Endothelial cell of umbilical vein (primary cell): ENCODE data around the gene FBXO44. TPM values are rescaled to one million over a fixed set of nuclear protein-coding genes. Genes with fewer than 3 reads are reported as not detected.

Source experiments
- BruUV-seq: library from RNA; stranded (reverse); fragments of 400-500 nt; replicated peaks from 2 replicates; lab custom pipeline; 2021; lab: Mats Ljungman, UMichigan
- CTCF ChIA-PET: fragments of 300-600, 350-600 bp; sonication (Branson Sonifier 250); formaldehyde crosslinking; loops from one replicate; lab custom pipeline; 2021; ENCODE audit warnings: antibody characterized with exemption, inconsistent platforms; lab: Charles Lee
- POLR2A ChIA-PET: fragments of 300-600, 350-600 bp; sonication (Branson Sonifier 250); formaldehyde crosslinking; loops from one replicate; lab custom pipeline; 2021; ENCODE audit warnings: antibody characterized with exemption, inconsistent platforms; lab: Charles Lee
- DNase-seq: peaks from one replicate; pipeline ENCODE4 v3.0.0-alpha.2; 2011; ENCODE audit warnings: low read depth, low spot score
- FAIRE-seq: peaks from 2 replicates; lab custom pipeline; 2011; peaks lifted over from hg19 to GRCh38; lab: Jason Lieb, UNC
- H2AFZ ChIP-seq: 2 replicates; pipeline ENCODE4 v1.6.0; 2012; ENCODE audit warnings: low read depth, low read length, control low read depth, inconsistent platforms
- H3K27ac ChIP-seq: 2 replicates; pipeline ENCODE4 v1.5.1; 2011; ENCODE audit warnings: low read depth, mild to moderate bottlenecking, control low read depth, low read length, moderate library complexity; ENCODE audit not compliant: insufficient read depth
- H3K27me3 ChIP-seq, 2 experiments: 2 replicates each; pipeline versions ENCODE4 v1.6.0 to v1.6.1; 2011; ENCODE audit warnings: low read length in 2 of 2, mixed read lengths in 1 of 2; ENCODE audit not compliant: control insufficient read depth in 2 of 2, insufficient read depth in 2 of 2
- H3K36me3 ChIP-seq, 2 experiments: 2 replicates in 1 of 2; 3 replicates in 1 of 2; pipeline ENCODE4 v1.5.1; 2011; ENCODE audit warnings: low read length in 2 of 2, mild to moderate bottlenecking in 1 of 2, moderate library complexity in 1 of 2; ENCODE audit not compliant: control insufficient read depth in 2 of 2, insufficient read depth in 2 of 2; ENCODE audit errors: extremely low read depth in 1 of 2
- H3K4me1 ChIP-seq: 3 replicates; pipeline ENCODE4 v1.5.1; 2011; ENCODE audit warnings: mild to moderate bottlenecking, low read length; ENCODE audit not compliant: control insufficient read depth, insufficient read depth; ENCODE audit errors: extremely low read depth
- H3K4me2 ChIP-seq: 2 replicates; pipeline ENCODE4 v1.6.1; 2011; ENCODE audit warnings: low read length, control low read depth, mixed read lengths; ENCODE audit not compliant: insufficient read depth
- H3K4me3 ChIP-seq, 3 experiments: fragments of 200-600 bp in 1 of 3; sonication (generic), shearing (Covaris generic) in 1 of 3; replicated peaks in 1 of 3; 2 replicates each; pipeline ENCODE4 v1.5.1; 2011 to 2016; ENCODE audit warnings: control low read depth in 3 of 3, low read length in 3 of 3, mild to moderate bottlenecking in 2 of 3, inconsistent platforms in 1 of 3, low read depth in 1 of 3, moderate library complexity in 1 of 3; ENCODE audit not compliant: insufficient read depth in 1 of 3
- H3K79me2 ChIP-seq: 2 replicates; pipeline ENCODE4 v1.6.0; 2012; ENCODE audit warnings: low read length, inconsistent platforms; ENCODE audit not compliant: control insufficient read depth, insufficient read depth
- H3K9ac ChIP-seq: replicated peaks from 2 replicates; pipeline ENCODE3; 2011; ENCODE audit warnings: low read length, control low read depth; ENCODE audit not compliant: insufficient read depth; ENCODE audit errors: extremely low read depth
- H3K9me1 ChIP-seq: replicated peaks from 3 replicates; pipeline ENCODE4 v1.6.0; 2011; ENCODE audit warnings: mild to moderate bottlenecking, low read length; ENCODE audit not compliant: control insufficient read depth, insufficient read depth; ENCODE audit errors: extremely low read depth
- H3K9me3 ChIP-seq: replicated peaks from 2 replicates; pipeline ENCODE4 v1.5.1; 2012; ENCODE audit warnings: low read length, inconsistent platforms; ENCODE audit not compliant: control insufficient read depth, insufficient read depth
- H4K20me1 ChIP-seq: replicated peaks from 2 replicates; pipeline ENCODE3; 2011; ENCODE audit warnings: mild to moderate bottlenecking, low read length; ENCODE audit not compliant: control insufficient read depth, insufficient read depth; ENCODE audit errors: extremely low read depth
- CTCF ChIP-seq, 2 donors: IDR thresholded peaks; 1 replicate in 1 of 2; 2 replicates in 1 of 2; pipeline ENCODE4 v1.5.1; 2011; ENCODE audit warnings: low read length in 2 of 2, mild to moderate bottlenecking in 2 of 2, moderate library complexity in 2 of 2, control low read depth in 1 of 2, inconsistent platforms in 1 of 2, low read depth in 1 of 2; ENCODE audit not compliant: insufficient read depth in 1 of 2; ENCODE audit errors: extremely low read depth in 1 of 2
- MAX ChIP-seq: IDR thresholded peaks from 2 replicates; pipeline ENCODE4 v1.6.1; 2011; ENCODE audit not compliant: insufficient read depth, insufficient read length
- MYC ChIP-seq: IDR thresholded peaks from one replicate; pipeline ENCODE4 v1.6.1; 2011; ENCODE audit warnings: mild to moderate bottlenecking, low read depth, low read length
- POLR2AphosphoS5 ChIP-seq: IDR thresholded peaks from 2 replicates; pipeline ENCODE4 v1.6.1; 2012; ENCODE audit warnings: low read depth, mild to moderate bottlenecking, control low read depth, low read length, moderate library complexity; ENCODE audit not compliant: insufficient read depth
- dilution Hi-C: fragments of 300-500 bp; cut with MboI; formaldehyde crosslinking; loops from one replicate; pipeline ENCODE4 v1.15.0; 2019; ENCODE audit warnings: low sequenced_read_pairs; ENCODE audit not compliant: extremely low pct_ligation_motif_present
- intact Hi-C: fragments of 100-400 bp; cut with micrococcal nuclease; formaldehyde crosslinking; loops from one replicate; pipeline ENCODE4 v1.10.0; 2022
- polyA plus RNA-seq, 4 experiments: library from polyadenylated mRNA; depleted of rRNA in 3 of 4; stranded (reverse) in 3 of 4; unstranded in 1 of 4; fragments of >200 nt; gene quantifications; 2 replicates each; pipeline versions ENCODE4 v1.2.1 to v1.2.3, GENCODE V29; 2011 to 2012; ENCODE audit warnings: missing spikeins in 1 of 4
- total RNA-seq: library from RNA; stranded (reverse); gene quantifications from 2 replicates; pipeline ENCODE4 v1.2.3, GENCODE V29; 2021

FBXO44 gene
- total and polyA plus RNA-seq, 2 donors (not counting 3 experiments of a cell fraction or from before 2014, with no cell fraction given): 16.8 to 22.5 TPM

GRCh38 chr1:11652203-11652780, 2.4 kb upstream of the FBXO44 start:
- DNase-seq (no peak), FAIRE-seq (no peak)
- Histone ChIP-seq H3K9me1 (no peaks in the 10 kb centered on the region), H3K4me2 (no peak overlapping the region), H2AFZ (no peak overlapping the region), H3K36me3 (no peaks in the 10 kb centered on the region), H3K9me3 (no peaks in the 10 kb centered on the region), H3K9ac (no peak overlapping the region), H3K27me3 (no peaks in the 10 kb centered on the region), H3K79me2 (no peaks in the 10 kb centered on the region), H3K4me3 (no peak overlapping the region), H4K20me1 (no peaks in the 10 kb centered on the region), H3K4me1 (peaks cover 3% of the 10 kb centered on the region), H3K27ac (no peak overlapping the region)
- no TSS peak for BruUV-seq
- TF ChIP-seq CTCF (IDR thresholded peaks at IDR 0.05; ENCODE audit: extremely low read depth in 1 of 2, insufficient read depth in 1 of 2, low read depth in 1 of 2, low read length in 2 of 2): no peak
- no peak for TF ChIP-seq MAX
- no peak for TF ChIP-seq MYC
- TF ChIP-seq POLR2AphosphoS5: no peak
- ChIA-PET CTCF (interaction anchor here (1.8 to 12.8 kb wide), 5 partner anchors 9 to 615 kb away, joined by 7 to 373 read pairs (median 36); partner anchors contain the start of gene FBXO6), POLR2A (no interaction called here)
- dilution Hi-C loops: no loop called here
- intact Hi-C loops: no loop called here
